Esophagus squamous epithelium (tissue), 4 donors: ENCODE data around the gene PARVG.

Experiments used
- POLR2A ChIP-seq, 4 donors: fragments of 450-650 bp; IDR thresholded peaks; one replicate each; pipeline ENCODE4 v1.6.1; 2017; ENCODE audit warnings: antibody characterized with exemption in 4 of 4, mild to moderate bottlenecking in 4 of 4, moderate library complexity in 3 of 4
- TF ChIP-seq, protein P1 (sequence below), 6 experiments: fragments of 450-650 bp in 4 of 6; fragments of 200-600 bp in 2 of 6; sonication (generic) in 2 of 6; IDR thresholded peaks; one replicate each; pipeline ENCODE4 v1.5.1; 2016 to 2019; ENCODE audit warnings: antibody characterized with exemption in 6 of 6, mild to moderate bottlenecking in 4 of 6, moderate library complexity in 4 of 6

- TF ChIP-seq, protein P1, sequence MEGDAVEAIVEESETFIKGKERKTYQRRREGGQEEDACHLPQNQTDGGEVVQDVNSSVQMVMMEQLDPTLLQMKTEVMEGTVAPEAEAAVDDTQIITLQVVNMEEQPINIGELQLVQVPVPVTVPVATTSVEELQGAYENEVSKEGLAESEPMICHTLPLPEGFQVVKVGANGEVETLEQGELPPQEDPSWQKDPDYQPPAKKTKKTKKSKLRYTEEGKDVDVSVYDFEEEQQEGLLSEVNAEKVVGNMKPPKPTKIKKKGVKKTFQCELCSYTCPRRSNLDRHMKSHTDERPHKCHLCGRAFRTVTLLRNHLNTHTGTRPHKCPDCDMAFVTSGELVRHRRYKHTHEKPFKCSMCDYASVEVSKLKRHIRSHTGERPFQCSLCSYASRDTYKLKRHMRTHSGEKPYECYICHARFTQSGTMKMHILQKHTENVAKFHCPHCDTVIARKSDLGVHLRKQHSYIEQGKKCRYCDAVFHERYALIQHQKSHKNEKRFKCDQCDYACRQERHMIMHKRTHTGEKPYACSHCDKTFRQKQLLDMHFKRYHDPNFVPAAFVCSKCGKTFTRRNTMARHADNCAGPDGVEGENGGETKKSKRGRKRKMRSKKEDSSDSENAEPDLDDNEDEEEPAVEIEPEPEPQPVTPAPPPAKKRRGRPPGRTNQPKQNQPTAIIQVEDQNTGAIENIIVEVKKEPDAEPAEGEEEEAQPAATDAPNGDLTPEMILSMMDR (IDR thresholded peaks at IDR 0.05) = no peak
- no peak for TF ChIP-seq POLR2A (IDR thresholded peaks at IDR 0.05)
Observed at GRCh38 chr22:44154436-44154942, 26.2 kb upstream of the PARVG start.
